ENCODE results near the gene ZBTB7C. TPM values are rescaled to one million over a fixed set of nuclear protein-coding genes. Genes with fewer than 3 reads are reported as not detected.

The ZBTB7C gene
- polyA plus RNA-seq, 2 of the 4 experiments (the other 2 are of a cell fraction), result 0.10 to 0.12 TPM

DNA sequence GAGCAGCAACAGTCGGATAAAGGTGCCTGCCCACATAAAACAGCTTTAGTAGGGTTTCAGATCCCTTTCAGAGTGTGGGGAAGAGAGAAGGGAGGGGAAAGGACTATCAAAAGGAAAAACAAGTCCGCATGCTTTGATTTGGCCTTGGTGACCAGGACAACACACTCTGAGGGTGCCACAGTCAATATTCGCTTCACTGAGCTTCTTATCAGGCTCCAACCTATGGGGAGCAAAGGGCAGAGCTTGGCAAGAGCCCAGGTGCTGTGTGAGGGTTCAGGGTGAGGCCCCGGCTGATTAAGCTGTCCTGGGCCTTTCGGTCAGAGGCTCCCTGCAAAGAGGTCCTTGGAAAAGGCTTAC lies 241.3 kb downstream of the ZBTB7C start:
- Histone ChIP-seq H3K9me3 (no peaks in the 10 kb centered on the region), H3K4me3 (no peak overlapping the region), H3K27ac (no peak overlapping the region), H3K4me2 (no peak overlapping the region), H3K4me1 (no peaks in the 10 kb centered on the region)
- FAIRE-seq, result no peak
- WGBS (ENCODE audit: missing lambda C conversion rate), result 65% methylated on average over 5 of the region's 5 CpGs
- no peak for TF ChIP-seq TFCP2L1 (CRISPR knock-in tag; IDR thresholded peaks at IDR 0.05)
- TF ChIP-seq HOXB5 (CRISPR knock-in tag; IDR thresholded peaks at IDR 0.05), result no peak
- TF ChIP-seq, protein P1, sequence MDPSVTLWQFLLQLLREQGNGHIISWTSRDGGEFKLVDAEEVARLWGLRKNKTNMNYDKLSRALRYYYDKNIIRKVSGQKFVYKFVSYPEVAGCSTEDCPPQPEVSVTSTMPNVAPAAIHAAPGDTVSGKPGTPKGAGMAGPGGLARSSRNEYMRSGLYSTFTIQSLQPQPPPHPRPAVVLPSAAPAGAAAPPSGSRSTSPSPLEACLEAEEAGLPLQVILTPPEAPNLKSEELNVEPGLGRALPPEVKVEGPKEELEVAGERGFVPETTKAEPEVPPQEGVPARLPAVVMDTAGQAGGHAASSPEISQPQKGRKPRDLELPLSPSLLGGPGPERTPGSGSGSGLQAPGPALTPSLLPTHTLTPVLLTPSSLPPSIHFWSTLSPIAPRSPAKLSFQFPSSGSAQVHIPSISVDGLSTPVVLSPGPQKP (IDR thresholded peaks at IDR 0.05; ENCODE audit: low read depth, low read length), result no peak
- TF ChIP-seq KDM1A (IDR thresholded peaks at IDR 0.05; ENCODE audit: low read depth), result no peak
- no peak for ATAC-seq
- DNase-seq (ENCODE audit: low read depth in 1 of 2, low spot score in 1 of 2), result no peak
- CTCF ChIA-PET, result interaction anchor here (0.5 to 1.4 kb wide), 4 partner anchors 10 to 262 kb away, joined by 3 to 4 read pairs (median 3); no protein-coding TSS in a partner anchor
- POLR2A ChIA-PET, result no interaction called here

DNA sequence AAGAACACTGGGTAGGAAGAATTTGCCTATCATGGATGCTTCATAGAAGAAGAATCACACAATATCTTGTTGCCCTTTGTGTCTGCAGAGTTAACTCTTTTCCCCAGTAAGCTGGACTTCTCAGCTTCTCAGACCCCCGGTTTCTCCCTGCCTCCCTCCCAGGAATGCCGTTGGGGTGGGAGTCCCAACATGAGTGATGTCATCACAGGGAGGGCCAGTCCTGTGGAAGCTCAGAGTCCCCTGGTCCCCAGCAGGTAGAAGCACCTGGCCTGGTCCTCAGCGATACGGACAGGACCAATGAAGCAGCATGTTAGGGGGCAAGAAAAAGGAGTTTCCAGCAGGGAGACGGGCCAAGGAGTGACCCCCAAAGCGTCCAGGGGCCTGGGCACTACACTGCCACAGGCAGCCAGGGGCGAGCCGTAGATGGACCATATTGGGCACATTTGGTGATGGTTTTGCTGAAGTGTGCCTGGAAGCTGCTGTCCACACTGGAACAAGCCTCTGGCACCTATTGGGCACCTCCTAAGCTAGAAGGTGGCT lies 242.8 kb downstream of the ZBTB7C start:
- WGBS (ENCODE audit: missing lambda C conversion rate), result 55% methylated on average over 4 of the region's 8 CpGs
- no peak for DNase-seq (ENCODE audit: low read depth in 1 of 2, low spot score in 1 of 2)
- no peak for TF ChIP-seq KDM1A (IDR thresholded peaks at IDR 0.05; ENCODE audit: low read depth)
- TF ChIP-seq CHD4 (IDR thresholded peaks at IDR 0.05; ENCODE audit: borderline replicate concordance), result no peak
- TF ChIP-seq BHLHE40 (IDR thresholded peaks at IDR 0.05; ENCODE audit: low read depth, low read length), result no peak
- Histone ChIP-seq H3K4me1 (peaks cover 4% of the 10 kb centered on the region; the same call in 1 of the 3 replicates), H3K4me3 (no peak overlapping the region), H3K9me3 (no peaks in the 10 kb centered on the region), H3K27ac (no peak overlapping the region), H3K4me2 (no peak overlapping the region)
- no peak for FAIRE-seq
- no peak for ATAC-seq
- CTCF ChIA-PET, result interaction anchor here (1.1 kb wide), 1 partner anchor 11 kb away, joined by 3 read pairs; no protein-coding TSS in a partner anchor
- POLR2A ChIA-PET, result no interaction called here

DNA sequence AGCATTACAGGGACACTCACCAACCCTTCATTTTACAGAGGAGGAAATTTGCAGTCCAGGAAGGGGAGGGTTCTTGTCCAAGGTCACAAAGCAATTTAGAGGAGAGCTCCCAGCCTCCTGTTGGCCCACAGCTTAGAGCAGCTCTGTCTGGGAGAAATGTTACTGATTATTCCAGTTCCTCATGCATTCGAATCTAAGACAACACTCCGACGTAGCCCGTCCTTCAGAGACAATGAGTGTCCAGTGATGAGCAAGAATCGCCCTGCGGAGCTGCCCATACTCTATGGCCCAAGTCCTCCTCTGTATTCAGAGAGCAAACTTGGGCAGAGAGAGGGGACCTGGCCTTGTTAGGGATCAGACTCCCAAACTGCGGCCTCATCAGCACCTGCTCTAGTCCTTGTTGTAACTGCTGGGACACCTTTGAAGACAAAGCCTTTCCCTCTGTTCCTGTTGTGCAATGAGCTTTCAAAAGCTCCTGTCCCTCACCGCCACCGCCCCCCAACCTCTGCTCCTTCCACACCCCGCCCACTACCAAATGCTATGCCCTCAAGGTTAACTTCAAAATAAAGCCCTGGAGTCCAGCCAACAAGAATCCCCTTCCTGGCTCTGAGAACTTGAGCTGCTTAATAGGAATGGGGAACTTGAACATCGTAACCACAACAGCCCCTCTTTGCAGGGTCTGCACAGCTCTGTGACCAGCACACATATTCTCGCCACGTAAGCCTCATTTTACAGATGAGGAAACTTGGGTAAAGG lies 243.9 kb downstream of the ZBTB7C start:
- TF ChIP-seq, protein P2, sequence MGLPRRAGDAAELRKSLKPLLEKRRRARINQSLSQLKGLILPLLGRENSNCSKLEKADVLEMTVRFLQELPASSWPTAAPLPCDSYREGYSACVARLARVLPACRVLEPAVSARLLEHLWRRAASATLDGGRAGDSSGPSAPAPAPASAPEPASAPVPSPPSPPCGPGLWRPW (IDR thresholded peaks at IDR 0.05), result no peak
- TF ChIP-seq GATA3 (IDR thresholded peaks at IDR 0.05; ENCODE audit: borderline replicate concordance), result no peak
- TF ChIP-seq ESRRA (IDR thresholded peaks at IDR 0.05; ENCODE audit: borderline replicate concordance, low read length), result no peak
- TF ChIP-seq NPAS2 (CRISPR knock-in tag; IDR thresholded peaks at IDR 0.05; ENCODE audit: borderline replicate concordance), result no peak
- TF ChIP-seq HOXB5 (CRISPR knock-in tag; IDR thresholded peaks at IDR 0.05), result no peak
- TF ChIP-seq, protein P3, sequence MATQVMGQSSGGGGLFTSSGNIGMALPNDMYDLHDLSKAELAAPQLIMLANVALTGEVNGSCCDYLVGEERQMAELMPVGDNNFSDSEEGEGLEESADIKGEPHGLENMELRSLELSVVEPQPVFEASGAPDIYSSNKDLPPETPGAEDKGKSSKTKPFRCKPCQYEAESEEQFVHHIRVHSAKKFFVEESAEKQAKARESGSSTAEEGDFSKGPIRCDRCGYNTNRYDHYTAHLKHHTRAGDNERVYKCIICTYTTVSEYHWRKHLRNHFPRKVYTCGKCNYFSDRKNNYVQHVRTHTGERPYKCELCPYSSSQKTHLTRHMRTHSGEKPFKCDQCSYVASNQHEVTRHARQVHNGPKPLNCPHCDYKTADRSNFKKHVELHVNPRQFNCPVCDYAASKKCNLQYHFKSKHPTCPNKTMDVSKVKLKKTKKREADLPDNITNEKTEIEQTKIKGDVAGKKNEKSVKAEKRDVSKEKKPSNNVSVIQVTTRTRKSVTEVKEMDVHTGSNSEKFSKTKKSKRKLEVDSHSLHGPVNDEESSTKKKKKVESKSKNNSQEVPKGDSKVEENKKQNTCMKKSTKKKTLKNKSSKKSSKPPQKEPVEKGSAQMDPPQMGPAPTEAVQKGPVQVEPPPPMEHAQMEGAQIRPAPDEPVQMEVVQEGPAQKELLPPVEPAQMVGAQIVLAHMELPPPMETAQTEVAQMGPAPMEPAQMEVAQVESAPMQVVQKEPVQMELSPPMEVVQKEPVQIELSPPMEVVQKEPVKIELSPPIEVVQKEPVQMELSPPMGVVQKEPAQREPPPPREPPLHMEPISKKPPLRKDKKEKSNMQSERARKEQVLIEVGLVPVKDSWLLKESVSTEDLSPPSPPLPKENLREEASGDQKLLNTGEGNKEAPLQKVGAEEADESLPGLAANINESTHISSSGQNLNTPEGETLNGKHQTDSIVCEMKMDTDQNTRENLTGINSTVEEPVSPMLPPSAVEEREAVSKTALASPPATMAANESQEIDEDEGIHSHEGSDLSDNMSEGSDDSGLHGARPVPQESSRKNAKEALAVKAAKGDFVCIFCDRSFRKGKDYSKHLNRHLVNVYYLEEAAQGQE (IDR thresholded peaks at IDR 0.05), result no peak
- no peak for TF ChIP-seq JUNB (IDR thresholded peaks at IDR 0.05)
- TF ChIP-seq TP53 (CRISPR knock-in tag; IDR thresholded peaks at IDR 0.05), result no peak
- no peak for TF ChIP-seq POLR2AphosphoS2 (conservative IDR thresholded peaks at IDR 0.05; ENCODE audit: low read length)
- WGBS (ENCODE audit: missing lambda C conversion rate), result 90% methylated on average over 8 of the region's 13 CpGs
- no peak overlapping the region for H3K4me2 ChIP-seq
- no peak for ATAC-seq
- H3K27ac ChIP-seq, result no peak overlapping the region
- no peak for DNase-seq (ENCODE audit: low read depth in 1 of 2, low spot score in 1 of 2)
- peaks cover 8% of the 10 kb centered on the region; the same call in 1 of the 3 replicates for H3K4me1 ChIP-seq
- H3K4me3 ChIP-seq, result no peak overlapping the region
- POLR2A ChIA-PET, result no interaction called here
- CTCF ChIA-PET, result interaction anchor here (1.2 kb wide), 1 partner anchor 29 kb away, joined by 3 read pairs; no protein-coding TSS in a partner anchor
- no peaks in the 10 kb centered on the region for H3K9me3 ChIP-seq
- no peak for FAIRE-seq

Measured in A549 (cell line).